HG03066 (cell line): ENCODE measurements around the gene AMOTL1.

ENCODE experiments used
- ATAC-seq: cut with Tn5 transposase; IDR thresholded peaks from one replicate; pipeline ENCODE4 v1.9.1; 2021; ENCODE audit warnings: low read depth; ENCODE audit not compliant: unreplicated experiment

The AMOTL1 gene

DNA sequence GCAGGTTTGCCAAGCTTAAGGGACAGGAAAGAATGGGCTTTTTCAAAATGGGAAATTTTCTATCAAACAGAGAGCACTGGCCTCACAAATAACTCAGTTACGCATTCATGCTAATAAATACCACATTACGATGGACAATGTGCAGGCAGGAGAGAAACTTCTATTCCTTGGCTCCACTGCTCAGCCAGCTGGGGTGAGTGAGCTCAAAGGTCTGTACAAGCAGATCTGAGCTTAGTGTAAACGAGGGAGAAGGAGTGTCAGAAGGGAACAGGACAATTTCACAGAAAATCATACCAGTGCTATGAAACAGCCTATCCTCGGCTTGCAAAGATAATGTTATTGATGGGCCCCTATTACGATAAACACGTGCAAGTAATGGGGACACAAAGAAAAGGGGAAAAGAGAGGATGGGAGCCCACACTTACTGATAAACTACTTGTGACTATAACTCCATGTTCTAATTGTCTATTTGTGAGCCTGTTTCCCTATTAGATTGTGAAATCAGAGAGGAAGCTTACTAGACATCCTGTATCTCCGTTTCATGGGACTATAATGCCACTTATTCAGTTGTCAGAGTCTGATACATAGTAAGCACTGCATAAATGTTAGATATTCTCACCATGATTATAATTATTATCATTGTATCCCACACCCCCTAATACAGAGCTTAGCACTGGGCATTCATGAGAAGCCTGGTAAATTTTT is 46.3 kb downstream of the AMOTL1 start:
- ATAC-seq, result no peak

DNA sequence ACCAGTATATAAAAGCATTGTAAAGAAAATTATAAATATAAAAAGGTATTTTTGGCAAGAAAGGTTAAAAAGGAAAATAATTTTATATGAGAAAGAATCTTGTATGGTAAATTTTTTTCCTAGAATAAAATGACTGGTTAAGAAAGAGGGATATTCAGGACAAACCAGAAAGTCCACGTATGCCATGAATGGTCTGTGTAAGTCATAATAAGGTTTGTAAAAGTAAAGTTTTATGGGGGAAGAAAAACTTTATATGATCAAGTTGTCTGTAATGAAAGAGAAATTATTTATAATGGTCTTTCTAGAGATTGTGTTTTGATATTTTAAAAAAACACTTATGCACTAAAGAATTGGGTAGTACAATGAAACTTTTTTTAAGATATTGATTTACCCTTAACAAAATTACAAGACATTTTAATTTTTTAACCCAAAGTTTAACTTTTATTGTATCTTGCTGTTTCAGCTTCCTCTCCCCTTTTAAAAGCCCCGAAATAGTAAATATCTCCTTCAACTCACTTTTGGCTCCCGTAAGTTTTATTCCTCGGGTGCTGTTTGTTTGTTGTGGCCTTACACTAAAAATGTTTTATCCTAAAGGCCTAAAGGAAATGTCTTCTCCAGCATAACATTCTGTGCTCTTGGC is 47.7 kb downstream of the AMOTL1 start:
- no peak for ATAC-seq

DNA sequence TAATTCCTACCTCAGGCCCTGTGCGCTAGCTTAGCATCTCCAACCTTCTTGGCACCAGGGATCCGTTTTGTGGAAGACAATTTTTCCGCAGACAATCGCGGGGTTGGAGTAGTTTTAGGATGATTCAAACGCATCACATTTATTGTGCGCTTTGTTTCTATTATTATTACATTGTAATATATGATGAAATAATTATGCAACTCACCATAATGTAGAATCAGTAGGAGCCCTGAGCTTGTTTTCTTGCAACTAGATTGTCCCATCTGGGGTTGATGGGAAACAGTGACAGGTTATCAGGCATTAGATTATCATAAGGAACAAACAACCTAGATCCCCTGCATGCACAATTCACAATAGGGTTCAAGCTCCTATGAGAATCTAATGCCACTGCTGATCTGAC is 52.3 kb downstream of the AMOTL1 start:
- ATAC-seq, result no peak

DNA sequence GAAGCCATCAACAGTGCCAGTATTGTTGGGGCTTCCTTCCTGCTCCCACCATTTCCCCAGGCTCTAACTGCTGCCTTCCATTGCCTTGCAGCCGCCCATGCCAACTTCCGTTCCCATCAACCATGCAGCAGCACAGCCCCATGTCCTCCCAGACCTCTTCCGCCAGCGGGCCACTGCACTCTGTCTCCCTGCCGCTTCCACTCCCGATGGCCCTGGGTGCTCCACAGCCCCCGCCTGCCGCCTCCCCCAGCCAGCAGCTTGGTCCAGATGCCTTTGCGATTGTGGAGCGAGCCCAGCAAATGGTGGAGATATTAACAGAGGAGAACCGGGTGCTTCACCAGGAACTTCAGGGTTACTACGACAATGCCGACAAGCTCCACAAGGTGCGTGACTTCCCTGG is 53.3 kb downstream of the AMOTL1 start:
- ATAC-seq, result no peak

GRCh38 chr11:94822080-94822479 is 53.9 kb downstream of the AMOTL1 start:
- no peak for ATAC-seq

GRCh38 chr11:94823102-94823732 is 55.1 kb downstream of the AMOTL1 start:
- ATAC-seq, result no peak

- ATAC-seq, result no peak
Observed at GRCh38 chr11:94825031-94825430, 56.9 kb downstream of the AMOTL1 start.

DNA sequence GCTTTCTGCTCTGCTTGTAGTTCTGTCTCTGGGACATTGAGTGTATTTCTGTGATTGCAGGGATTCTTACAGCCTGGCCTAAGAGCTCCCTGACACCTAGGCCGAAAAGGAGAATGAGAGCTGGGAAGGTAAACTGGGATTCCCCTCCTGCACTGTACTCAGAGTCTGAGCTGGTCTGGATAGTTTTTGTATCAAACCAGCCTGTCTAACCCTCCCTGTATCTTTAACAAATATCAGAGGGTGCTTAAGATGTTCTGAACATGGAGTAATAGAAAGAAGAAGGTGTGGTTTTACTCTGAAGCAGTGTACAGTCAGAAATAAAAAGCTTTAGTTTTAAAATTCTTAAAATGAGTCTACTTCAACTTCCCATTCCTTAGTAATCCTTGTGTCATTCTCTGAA is 57.3 kb downstream of the AMOTL1 start:
- ATAC-seq, result no peak

DNA sequence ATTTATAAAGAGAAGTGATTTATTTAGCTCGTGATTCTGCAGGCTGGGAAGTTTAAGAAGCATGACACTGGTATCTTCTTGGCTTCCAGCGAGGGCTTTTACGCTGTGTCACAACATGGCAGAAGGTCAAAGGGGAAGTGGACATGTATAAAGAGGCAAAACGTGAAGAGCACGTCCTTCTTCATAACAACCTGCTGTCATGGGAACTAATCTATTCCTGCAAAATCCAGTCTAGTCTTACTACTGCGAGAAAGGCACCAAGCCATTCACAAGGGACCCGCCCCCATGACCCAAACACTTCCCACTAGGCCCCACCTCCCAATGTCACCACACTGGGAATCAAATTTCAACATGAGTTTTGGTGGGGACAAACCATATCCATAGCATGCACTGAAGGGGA is 58.3 kb downstream of the AMOTL1 start:
- no peak for ATAC-seq

DNA sequence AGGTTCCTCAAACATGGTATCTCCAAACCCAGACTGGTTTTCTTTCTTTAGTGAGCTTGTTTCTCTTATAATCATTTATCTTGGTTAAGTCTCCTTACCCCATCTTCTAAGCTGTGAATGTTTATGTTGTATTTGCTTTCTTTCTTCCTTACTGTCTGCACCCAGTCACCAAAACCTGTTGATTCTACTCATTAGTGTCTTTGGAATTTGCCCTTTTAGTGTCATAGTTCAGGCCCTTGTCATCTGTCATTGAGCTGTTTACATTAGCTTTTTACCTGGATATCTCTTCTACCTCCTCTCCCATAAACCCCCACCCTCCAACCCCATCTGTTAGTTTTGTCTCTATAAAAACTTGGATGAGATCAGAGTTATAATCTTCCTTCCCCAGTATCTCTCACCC is 59.9 kb downstream of the AMOTL1 start:
- ATAC-seq, result no peak

- ATAC-seq, result no peak
Observed at GRCh38 chr11:94830722-94831510, 62.8 kb downstream of the AMOTL1 start.

DNA sequence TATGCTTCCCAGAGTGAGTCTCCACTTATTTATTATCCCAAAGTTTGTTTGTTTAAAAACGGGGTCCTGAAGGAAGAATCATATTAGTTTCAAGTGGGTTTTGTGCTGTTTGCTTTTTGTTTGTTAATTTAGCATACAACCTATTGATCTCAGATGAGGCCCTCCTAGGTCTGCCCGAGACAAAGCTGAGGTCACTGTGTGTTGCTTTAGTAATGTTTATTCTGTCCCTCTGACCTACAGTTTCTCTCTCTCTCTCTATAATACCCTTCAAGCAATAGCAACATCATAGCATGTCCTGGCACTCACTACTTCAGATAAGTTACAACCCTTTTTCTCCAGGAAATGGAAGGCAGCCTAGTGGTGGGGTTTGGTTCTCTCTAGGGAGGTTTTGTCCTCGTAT is 63.4 kb downstream of the AMOTL1 start:
- no peak for ATAC-seq

DNA sequence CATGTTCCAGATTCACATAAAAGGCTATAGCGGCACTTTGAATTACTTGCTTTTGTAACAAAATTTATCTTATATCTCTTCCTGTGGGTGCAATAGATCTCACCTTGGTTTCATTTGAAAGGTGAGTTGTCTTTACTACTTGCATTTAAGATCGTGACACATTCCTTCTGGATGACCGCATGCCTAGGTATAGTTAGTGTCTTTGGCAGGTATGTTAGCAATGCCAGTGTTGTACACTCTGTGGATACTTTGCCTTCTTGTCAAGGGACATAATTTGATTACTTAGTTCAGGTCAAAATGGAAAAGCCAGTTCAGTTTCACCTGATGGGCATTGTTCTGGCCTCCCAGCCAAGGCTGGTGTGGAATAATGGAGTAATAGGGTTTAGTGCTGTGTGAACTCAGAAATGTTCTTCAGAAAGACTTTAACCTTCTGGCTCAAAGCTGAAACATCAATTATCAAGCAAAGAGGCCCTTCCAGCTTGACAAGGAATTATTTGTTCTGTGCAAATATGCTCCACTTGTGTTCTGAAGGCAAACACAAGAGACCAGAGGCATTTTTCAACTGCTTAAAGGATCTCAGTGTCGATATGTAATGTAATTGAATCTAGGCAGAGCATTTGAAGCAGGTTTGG is 64.6 kb downstream of the AMOTL1 start:
- no peak for ATAC-seq

DNA sequence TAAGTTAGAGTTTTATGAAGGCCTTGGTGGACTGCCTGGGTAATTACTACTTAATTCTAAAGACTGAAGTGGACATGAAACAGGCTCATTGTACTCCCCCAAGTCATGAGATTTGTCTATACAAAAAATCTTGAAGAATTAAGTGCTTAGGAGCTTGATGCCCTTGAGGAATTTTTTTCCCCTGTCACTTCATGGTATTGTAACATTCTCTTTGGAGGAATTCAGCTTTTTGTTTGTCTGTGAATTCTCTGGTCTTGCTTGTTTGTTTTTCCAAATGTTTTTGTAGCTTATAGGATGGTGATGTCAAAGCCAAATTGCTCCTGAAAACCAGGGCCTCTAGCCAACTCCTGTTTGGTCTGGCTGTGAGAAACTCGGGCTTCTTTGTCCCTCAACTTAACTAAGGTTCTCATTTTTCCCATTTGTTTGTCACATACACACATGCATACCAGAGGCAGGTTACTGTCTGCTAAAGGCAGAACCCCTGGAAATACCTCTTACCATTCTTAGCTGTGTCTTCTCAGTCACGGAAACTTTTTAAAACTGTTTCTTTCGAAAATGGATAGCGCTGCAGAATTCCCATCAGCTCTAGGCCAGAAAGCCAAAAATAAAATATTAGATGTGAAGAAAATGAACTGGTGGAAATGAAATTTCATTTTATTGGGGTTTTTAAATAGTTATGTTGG is 66.9 kb downstream of the AMOTL1 start:
- no peak for ATAC-seq

DNA sequence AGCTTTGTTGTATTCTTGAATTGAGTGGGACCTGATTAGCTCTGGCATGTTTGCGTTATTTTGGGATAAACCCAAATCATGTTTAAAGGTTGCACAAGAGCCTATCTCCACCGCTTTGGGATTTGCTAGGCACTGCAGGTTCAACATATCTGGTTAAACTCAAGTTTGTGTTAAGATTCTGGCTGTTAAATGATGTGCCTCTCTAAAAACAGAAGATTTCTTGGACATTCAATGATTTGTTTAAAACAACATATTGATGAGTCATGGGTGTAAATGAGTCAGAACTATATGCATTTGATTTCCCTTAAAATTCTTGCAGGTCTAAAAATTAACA is 67.4 kb downstream of the AMOTL1 start:
- no peak for ATAC-seq

- no peak for ATAC-seq
Observed at GRCh38 chr11:94837317-94837716, 69.2 kb downstream of the AMOTL1 start.

DNA sequence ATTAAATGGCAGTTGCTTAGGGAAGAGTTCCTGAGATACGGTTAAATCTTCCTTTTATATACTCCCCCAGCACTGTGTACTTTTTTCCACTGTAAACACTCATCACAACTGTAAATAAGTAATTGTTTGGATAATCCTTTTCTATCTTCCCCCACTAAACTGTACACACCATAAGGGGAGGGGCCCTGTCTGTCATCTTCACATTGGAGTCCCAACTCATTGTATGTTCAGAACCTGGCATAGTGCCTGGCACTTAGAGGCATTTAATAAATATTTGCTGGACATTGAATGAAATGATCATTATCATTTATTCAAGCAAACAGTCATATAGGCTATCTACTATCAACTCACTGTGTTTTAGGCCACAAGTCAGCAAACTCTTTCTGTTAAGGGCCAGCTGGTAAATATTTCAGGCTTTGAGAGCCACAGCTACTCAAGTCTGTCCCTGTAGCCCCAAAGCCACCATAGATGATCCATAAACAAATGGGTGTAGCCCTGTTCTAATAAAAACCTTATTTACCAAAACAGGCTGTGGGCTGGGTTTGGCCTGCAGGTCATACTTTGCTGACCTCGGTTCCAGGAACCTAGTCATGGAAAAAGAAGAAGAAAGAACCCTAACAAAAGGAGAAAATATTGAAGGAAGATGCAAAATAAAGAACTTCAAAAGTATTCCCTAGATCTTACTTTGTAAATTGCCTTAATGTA is 70.0 kb downstream of the AMOTL1 start:
- no peak for ATAC-seq

GRCh38 chr11:94840209-94840608 is 72.1 kb downstream of the AMOTL1 start:
- no peak for ATAC-seq

- no peak for ATAC-seq
Observed at GRCh38 chr11:94844031-94844430, 75.9 kb downstream of the AMOTL1 start.

- ATAC-seq, result no peak
Observed at GRCh38 chr11:94845622-94846021, 77.5 kb downstream of the AMOTL1 start.
